ENCODE measurements around the gene RELB.

DNA sequence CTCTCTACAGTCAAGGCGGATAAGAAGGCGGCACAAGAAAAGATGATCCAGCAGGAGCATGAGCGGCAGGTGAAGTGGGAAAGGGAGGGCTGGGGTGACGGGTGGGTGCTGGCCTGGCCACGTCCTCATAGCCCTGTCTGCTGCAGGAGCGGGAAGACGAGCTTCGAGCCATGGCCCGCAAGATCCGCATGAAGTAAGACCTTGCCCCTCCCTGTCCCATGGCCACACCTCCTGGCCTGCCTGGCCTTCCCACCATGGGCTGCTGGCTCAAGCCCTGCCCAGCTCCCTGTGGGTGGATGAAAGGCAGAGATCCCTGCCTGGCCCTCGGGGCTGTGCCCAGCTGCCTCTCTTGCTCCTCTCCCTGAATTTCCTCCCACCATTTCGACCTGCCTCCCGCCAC lies 67.8 kb downstream of the RELB start:
- TF ChIP-seq SREBF2 (IDR thresholded peaks at IDR 0.05) (no peak), POLR2A (IDR thresholded peaks at IDR 0.05; ENCODE audit: low read length) (no peak)

All from A549 (cell line).